Nephron progenitor cell (in vitro differentiated cells): Measurements from ENCODE around the gene BSPRY.

Experiments used
- DNase-seq: peaks from one replicate; pipeline ENCODE4 v3.0.0; 2021
- H3K27ac Mint-ChIP-seq: 2 replicates; pipeline ENCODE4 v1.8.0; 2021; ENCODE audit warnings: mild to moderate bottlenecking, moderate library complexity, mixed read lengths
- H3K27me3 Mint-ChIP-seq: 2 replicates; pipeline ENCODE4 v1.8.0; 2021; ENCODE audit warnings: mild to moderate bottlenecking, low read depth, mixed read lengths; ENCODE audit not compliant: poor library complexity
- H3K36me3 Mint-ChIP-seq: 2 replicates; pipeline ENCODE4 v1.8.0; 2021; ENCODE audit warnings: low read depth, mixed read lengths
- H3K4me1 Mint-ChIP-seq: 2 replicates; pipeline ENCODE4 v1.8.0; 2021; ENCODE audit warnings: mixed read lengths
- H3K4me3 Mint-ChIP-seq: 2 replicates; pipeline ENCODE4 v1.8.0; 2021; ENCODE audit warnings: mild to moderate bottlenecking, moderate library complexity, mixed read lengths
- H3K9me3 Mint-ChIP-seq: 2 replicates; pipeline ENCODE4 v1.8.0; 2021; ENCODE audit warnings: mild to moderate bottlenecking, moderate library complexity, mixed read lengths
- CTCF ChIP-seq: fragments of 200-600 bp; sonication (generic); IDR thresholded peaks from 2 replicates; pipeline ENCODE4 v1.5.0; 2021; ENCODE audit warnings: antibody characterized with exemption

Gene BSPRY

DNA sequence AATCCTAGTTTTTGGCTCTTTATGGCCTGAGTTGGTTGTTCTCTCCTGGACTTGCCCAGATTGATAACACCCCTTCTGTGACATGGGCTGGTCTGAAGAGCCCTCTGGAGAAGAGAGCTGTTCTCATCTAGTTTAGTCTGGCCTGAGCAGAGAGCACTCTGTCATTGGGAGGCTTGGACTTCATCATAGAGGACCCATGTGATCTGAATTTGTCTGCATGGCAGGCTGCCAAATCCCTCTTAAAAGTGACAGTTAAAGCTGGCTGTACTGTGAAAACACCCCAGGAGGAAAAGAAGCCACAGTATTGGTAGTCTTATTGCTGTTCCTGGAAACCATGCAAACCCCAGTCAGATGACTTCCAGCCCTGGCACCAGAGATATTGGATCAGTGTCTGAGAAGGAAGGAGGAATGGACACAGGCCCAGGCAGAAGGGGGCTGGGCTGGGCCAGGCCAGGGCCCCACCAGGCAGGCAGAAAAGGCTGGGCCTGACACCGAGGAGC lies 5.6 kb upstream of the BSPRY start:
- Mint-ChIP-seq H3K27ac (no peak overlapping the region), H3K4me3 (no peak overlapping the region), H3K27me3 (peaks cover 61% of the 10 kb centered on the region), H3K9me3 (no peaks in the 10 kb centered on the region), H3K36me3 (no peaks in the 10 kb centered on the region), H3K4me1 (peaks cover 8% of the 10 kb centered on the region)
- no peak for DNase-seq
- no peak for TF ChIP-seq CTCF

DNA sequence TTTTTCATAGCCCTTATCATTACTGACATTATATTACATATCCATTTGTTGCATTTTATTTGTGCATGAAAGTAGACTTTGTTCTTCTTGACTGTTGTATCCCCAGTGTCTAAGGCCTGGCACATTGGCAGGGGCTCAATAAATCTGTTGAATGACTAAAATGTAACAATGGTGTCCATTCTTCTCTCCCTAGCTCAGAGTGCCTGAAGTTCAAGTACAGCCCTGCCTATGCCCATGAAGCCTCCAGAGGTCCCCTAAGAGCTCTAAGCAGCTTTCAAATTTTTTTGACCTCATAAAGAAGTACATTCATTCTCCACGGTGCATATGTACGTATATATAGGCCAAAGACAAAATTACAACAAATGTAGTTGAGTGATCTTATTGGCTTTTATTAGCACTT lies 4.2 kb upstream of the BSPRY start:
- peaks cover 3% of the 10 kb centered on the region for H3K4me1 Mint-ChIP-seq
- TF ChIP-seq CTCF: no peak
- H3K9me3 Mint-ChIP-seq: no peaks in the 10 kb centered on the region
- no peak for DNase-seq
- H3K27ac Mint-ChIP-seq: no peak overlapping the region
- no peaks in the 10 kb centered on the region for H3K36me3 Mint-ChIP-seq
- H3K27me3 Mint-ChIP-seq: peaks cover 72% of the 10 kb centered on the region
- H3K4me3 Mint-ChIP-seq: no peak overlapping the region

GRCh38 chr9:113345671-113346070 lies 3.7 kb upstream of the BSPRY start:
- Mint-ChIP-seq H3K4me3 (no peak overlapping the region), H3K27me3 (peaks cover 74% of the 10 kb centered on the region), H3K4me1 (peaks cover 5% of the 10 kb centered on the region), H3K9me3 (no peaks in the 10 kb centered on the region), H3K36me3 (no peaks in the 10 kb centered on the region), H3K27ac (no peak overlapping the region)
- no peak for TF ChIP-seq CTCF
- DNase-seq: no peak

GRCh38 chr9:113348437-113348836 lies 904 bp upstream of the BSPRY start:
- no peak for TF ChIP-seq CTCF
- peaks cover 92% of the 10 kb centered on the region for H3K27me3 Mint-ChIP-seq
- no peak overlapping the region for H3K4me3 Mint-ChIP-seq
- no peak for DNase-seq
- no peak overlapping the region for H3K27ac Mint-ChIP-seq
- no peaks in the 10 kb centered on the region for H3K36me3 Mint-ChIP-seq
- H3K9me3 Mint-ChIP-seq: peaks cover 7% of the 10 kb centered on the region
- H3K4me1 Mint-ChIP-seq: peaks cover 5% of the 10 kb centered on the region

- H3K4me3 Mint-ChIP-seq: peak overlapping the region; percentile 77
- no peaks in the 10 kb centered on the region for H3K36me3 Mint-ChIP-seq
- H3K27me3 Mint-ChIP-seq: peaks cover 91% of the 10 kb centered on the region
- DNase-seq: no peak
- peaks cover 5% of the 10 kb centered on the region for H3K4me1 Mint-ChIP-seq
- TF ChIP-seq CTCF: no peak
- H3K9me3 Mint-ChIP-seq: peaks cover 7% of the 10 kb centered on the region
- no peak overlapping the region for H3K27ac Mint-ChIP-seq
These were observed 286 bp upstream of the BSPRY start for GRCh38 chr9:113349066-113349444.

DNA sequence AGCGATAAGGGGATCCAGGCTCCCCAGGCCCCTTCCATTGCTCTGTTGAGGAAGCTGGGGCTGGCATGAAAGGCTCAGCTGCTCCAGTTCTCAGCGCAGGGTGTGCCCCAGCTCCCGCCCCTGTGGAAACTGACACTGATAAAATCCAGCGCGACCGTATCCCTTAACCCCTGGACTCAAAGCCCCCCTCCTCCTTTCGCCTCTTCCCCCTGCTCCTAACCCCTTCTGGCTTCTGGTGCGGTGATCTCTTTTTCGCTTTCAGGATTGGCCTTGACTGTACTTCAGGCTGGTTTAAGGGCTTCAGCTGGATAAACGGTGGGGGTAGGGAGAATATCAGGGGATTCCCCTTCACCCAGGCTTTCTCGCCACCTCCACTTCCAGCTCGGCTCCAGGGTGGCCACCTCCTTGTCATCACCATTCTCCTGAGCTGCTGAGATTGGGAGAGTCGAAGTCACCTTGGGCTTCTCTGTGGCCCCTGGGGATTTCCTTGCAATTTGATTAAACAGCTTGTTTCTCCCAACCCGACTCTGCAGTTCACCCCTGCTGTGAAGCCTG lies 843 bp downstream of the BSPRY start:
- H3K9me3 Mint-ChIP-seq: peaks cover 7% of the 10 kb centered on the region
- H3K27ac Mint-ChIP-seq: no peak overlapping the region
- peaks cover 96% of the 10 kb centered on the region for H3K27me3 Mint-ChIP-seq
- H3K36me3 Mint-ChIP-seq: no peaks in the 10 kb centered on the region
- peak overlapping the region; percentile 75 for H3K4me3 Mint-ChIP-seq
- H3K4me1 Mint-ChIP-seq: peaks cover 5% of the 10 kb centered on the region
- no peak for DNase-seq
- TF ChIP-seq CTCF: no peak
